ENCODE measurements around the gene PML. TPM values are rescaled to one million over a fixed set of nuclear protein-coding genes. Genes with fewer than 3 reads are reported as not detected.

PML gene
- total and polyA plus RNA-seq, 9 of the 15 experiments (the other 6 are each of a cell fraction or from before 2014, with no cell fraction given), result 5.0 to 50.7 (median 10.1) TPM

DNA sequence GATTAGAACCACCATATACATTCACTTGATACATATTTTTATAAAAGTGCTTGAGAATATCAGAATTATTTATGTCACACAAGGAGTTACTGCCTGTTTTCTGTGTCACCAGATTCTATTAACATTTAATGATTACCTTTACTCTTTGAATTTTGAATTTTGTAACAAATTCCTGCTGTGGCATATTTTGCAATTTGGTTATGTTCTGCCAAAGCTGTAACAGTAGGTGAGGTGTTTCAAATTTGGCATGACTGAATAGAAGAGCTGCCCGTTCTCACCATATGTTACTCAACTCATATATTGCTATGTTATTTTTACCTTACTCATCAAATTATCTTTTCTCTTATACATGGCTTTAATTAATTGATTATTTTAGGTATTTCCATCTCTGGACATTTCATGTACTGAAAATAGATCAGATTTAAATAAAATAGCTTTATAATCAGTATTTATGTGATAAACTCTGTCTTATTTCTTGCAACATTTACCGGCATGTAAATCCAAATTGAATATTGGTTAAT lies 18.9 kb downstream of the PML start:
- FAIRE-seq, result no peak
- no TSS peak for BruUV-seq (replicated peaks)

DNA sequence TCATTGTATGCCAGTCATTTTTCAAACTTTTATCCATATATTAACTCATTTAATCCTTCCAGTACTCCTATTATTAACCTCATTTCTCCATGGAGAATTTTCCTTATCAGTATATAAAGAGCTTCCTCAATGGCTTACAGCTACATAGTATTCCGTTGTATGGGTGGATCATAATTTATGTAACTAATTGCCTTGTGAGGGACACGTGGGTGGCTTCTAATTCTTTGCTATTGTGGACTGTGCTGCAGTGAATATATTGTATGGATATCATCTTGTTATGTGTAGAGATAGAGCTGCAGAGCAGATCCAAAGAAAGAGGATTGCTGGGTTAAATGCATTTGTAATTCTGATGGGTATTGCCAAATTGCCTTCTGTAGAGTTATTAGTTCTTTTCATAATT lies 25.2 kb downstream of the PML start:
- DNase-seq (ENCODE audit: extremely low read depth in 1 of 4, low spot score in 3 of 4) (no peak), FAIRE-seq (no peak), ATAC-seq (no peak)
- Histone ChIP-seq H3K27me3 (ENCODE audit: control insufficient read depth in 2 of 2, insufficient read depth in 2 of 2, low read length in 2 of 2) (no peaks in the 10 kb centered on the region), H4K20me1 (replicated peaks; ENCODE audit: control insufficient read depth, insufficient read depth, low read length) (no peaks in the 10 kb centered on the region; the same call in none of the 2 replicates), H2AFZ (ENCODE audit: low read depth, low read length) (no peak overlapping the region), H3K4me3 (no peak overlapping the region), H3K36me3 (ENCODE audit: control insufficient read depth, insufficient read depth, low read length) (peaks cover 56% of the 10 kb centered on the region), H3K9me1 (ENCODE audit: control insufficient read depth, insufficient read depth, low read length) (no peaks in the 10 kb centered on the region), H3K79me2 (ENCODE audit: control insufficient read depth, insufficient read depth, low read length) (peaks cover 12% of the 10 kb centered on the region; the same call in 2 of the 3 replicates), H3K9me3 (replicated peaks; ENCODE audit: control insufficient read depth, insufficient read depth, low read depth, low read length) (no peaks in the 10 kb centered on the region), H3K9ac (ENCODE audit: insufficient read depth in 1 of 2, low read depth in 2 of 2, low read length in 2 of 2) (no peak overlapping the region), H3K4me1 (replicated peaks in 1 of 2; ENCODE audit: control insufficient read depth in 2 of 2, insufficient read depth in 2 of 2, low read length in 2 of 2) (no peaks in the 10 kb centered on the region), H3K4me2 (ENCODE audit: insufficient read depth, low read length) (no peak overlapping the region), H3K27ac (ENCODE audit: extremely low read depth, low read depth, low read length) (no peak overlapping the region)
- 59% methylated on average over 2 of the region's 2 CpGs for WGBS (ENCODE audit: insufficient coverage, low coverage, missing lambda C conversion rate)
- POLR2A ChIA-PET, result no interaction called here
- no peak for TF ChIP-seq FOXA3 (CRISPR knock-in tag; conservative IDR thresholded peaks at IDR 0.05 in 1 of 2, IDR thresholded peaks at IDR 0.05 in 1 of 2)
- in situ Hi-C loops (cut with MboI) (no loop called here), intact Hi-C loops (cut with micrococcal nuclease) (no loop called here)
- no TSS peak for BruUV-seq (replicated peaks)
- CTCF ChIA-PET (ENCODE audit: low intra/inter-chr PET ratio), result no interaction called here

More for the DNA sequence above, 18.9 kb downstream of the PML start:
- no peak overlapping the region for H3K4me3 ChIP-seq
- TF ChIP-seq MAFG (tag; conservative IDR thresholded peaks at IDR 0.05) (peak; percentile 66), ZNF316 (IDR thresholded peaks at IDR 0.05) (peak; percentile 92), MAFK (IDR thresholded peaks at IDR 0.05; ENCODE audit: low read length) (peak; percentile 65; the same call in 1 of the 2 replicates), MAFF (IDR thresholded peaks at IDR 0.05; ENCODE audit: low read length) (peak; percentile 73), C11orf30 (IDR thresholded peaks at IDR 0.05; ENCODE audit: low read depth) (peak; percentile 79), SMARCB1 (IDR thresholded peaks at IDR 0.05; ENCODE audit: insufficient read length, low read depth) (no peak)
- TF ChIP-seq, protein P1, sequence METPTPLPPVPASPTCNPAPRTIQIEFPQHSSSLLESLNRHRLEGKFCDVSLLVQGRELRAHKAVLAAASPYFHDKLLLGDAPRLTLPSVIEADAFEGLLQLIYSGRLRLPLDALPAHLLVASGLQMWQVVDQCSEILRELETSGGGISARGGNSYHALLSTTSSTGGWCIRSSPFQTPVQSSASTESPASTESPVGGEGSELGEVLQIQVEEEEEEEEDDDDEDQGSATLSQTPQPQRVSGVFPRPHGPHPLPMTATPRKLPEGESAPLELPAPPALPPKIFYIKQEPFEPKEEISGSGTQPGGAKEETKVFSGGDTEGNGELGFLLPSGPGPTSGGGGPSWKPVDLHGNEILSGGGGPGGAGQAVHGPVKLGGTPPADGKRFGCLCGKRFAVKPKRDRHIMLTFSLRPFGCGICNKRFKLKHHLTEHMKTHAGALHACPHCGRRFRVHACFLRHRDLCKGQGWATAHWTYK (CRISPR knock-in tag; IDR thresholded peaks at IDR 0.05), result no peak
- 100% methylated on average over 2 of the region's 2 CpGs for WGBS (ENCODE audit: insufficient coverage, low coverage, missing lambda C conversion rate)
- H4K20me1 ChIP-seq (replicated peaks; ENCODE audit: control insufficient read depth, insufficient read depth, low read length), result peaks cover 6% of the 10 kb centered on the region
- H3K4me1 ChIP-seq (replicated peaks in 1 of 2; ENCODE audit: control insufficient read depth in 2 of 2, insufficient read depth in 2 of 2, low read length in 2 of 2), result no peaks in the 10 kb centered on the region
- H3K36me3 ChIP-seq (ENCODE audit: control insufficient read depth, insufficient read depth, low read length), result peaks cover 43% of the 10 kb centered on the region
- in situ Hi-C loops (cut with MboI), result no loop called here
- ATAC-seq, result no peak
- no peaks in the 10 kb centered on the region for H3K9me3 ChIP-seq (replicated peaks; ENCODE audit: control insufficient read depth, insufficient read depth, low read depth, low read length)
- no peak for DNase-seq (ENCODE audit: extremely low read depth in 1 of 4, low spot score in 3 of 4)
- intact Hi-C loops (cut with micrococcal nuclease), result no loop called here
- no peak overlapping the region for H2AFZ ChIP-seq (ENCODE audit: low read depth, low read length)
- no peak overlapping the region for H3K27ac ChIP-seq (ENCODE audit: extremely low read depth, low read depth, low read length)
- no peaks in the 10 kb centered on the region for H3K9me1 ChIP-seq (ENCODE audit: control insufficient read depth, insufficient read depth, low read length)
- POLR2A ChIA-PET, result no interaction called here
- H3K9ac ChIP-seq (ENCODE audit: insufficient read depth in 1 of 2, low read depth in 2 of 2, low read length in 2 of 2), result no peak overlapping the region
- no peaks in the 10 kb centered on the region for H3K27me3 ChIP-seq (ENCODE audit: control insufficient read depth in 2 of 2, insufficient read depth in 2 of 2, low read length in 2 of 2)
- H3K4me2 ChIP-seq (ENCODE audit: insufficient read depth, low read length), result no peak overlapping the region
- H3K79me2 ChIP-seq (ENCODE audit: control insufficient read depth, insufficient read depth, low read length), result peaks cover 39% of the 10 kb centered on the region
- CTCF ChIA-PET (ENCODE audit: low intra/inter-chr PET ratio), result no interaction called here

Measured in K562 (cell line).